Upper lobe of left lung (tissue), 4 donors: ENCODE results near the gene KCNIP4.

ENCODE experiments used
- EP300 ChIP-seq, 4 donors: sonication (generic); formaldehyde crosslinking; IDR thresholded peaks; one replicate each; pipeline ENCODE4 v1.5.1; 2017; ENCODE audit warnings: antibody characterized with exemption in 4 of 4, control low read depth in 2 of 4
- POLR2A ChIP-seq, 4 donors: fragments of 450-650 bp; IDR thresholded peaks; one replicate each; pipeline ENCODE4 v1.5.1; 2016 to 2017; ENCODE audit warnings: antibody characterized with exemption in 4 of 4, mild to moderate bottlenecking in 2 of 4
- POLR2AphosphoS5 ChIP-seq, 2 donors: sonication (generic); formaldehyde crosslinking; IDR thresholded peaks; one replicate each; pipeline ENCODE4 v1.5.1; 2017; ENCODE audit warnings: antibody characterized with exemption in 2 of 2
- TF ChIP-seq, protein P1 (sequence below), 6 experiments: fragments of 450-650 bp in 4 of 6; fragments of 200-600 bp in 2 of 6; sonication (generic) in 2 of 6; IDR thresholded peaks; one replicate each; pipeline ENCODE4 v1.5.1; 2016 to 2019; ENCODE audit warnings: antibody characterized with exemption in 6 of 6

GRCh38 chr4:21900211-21900610 lies 48.4 kb downstream of the KCNIP4 start:
- TF ChIP-seq, protein P1, sequence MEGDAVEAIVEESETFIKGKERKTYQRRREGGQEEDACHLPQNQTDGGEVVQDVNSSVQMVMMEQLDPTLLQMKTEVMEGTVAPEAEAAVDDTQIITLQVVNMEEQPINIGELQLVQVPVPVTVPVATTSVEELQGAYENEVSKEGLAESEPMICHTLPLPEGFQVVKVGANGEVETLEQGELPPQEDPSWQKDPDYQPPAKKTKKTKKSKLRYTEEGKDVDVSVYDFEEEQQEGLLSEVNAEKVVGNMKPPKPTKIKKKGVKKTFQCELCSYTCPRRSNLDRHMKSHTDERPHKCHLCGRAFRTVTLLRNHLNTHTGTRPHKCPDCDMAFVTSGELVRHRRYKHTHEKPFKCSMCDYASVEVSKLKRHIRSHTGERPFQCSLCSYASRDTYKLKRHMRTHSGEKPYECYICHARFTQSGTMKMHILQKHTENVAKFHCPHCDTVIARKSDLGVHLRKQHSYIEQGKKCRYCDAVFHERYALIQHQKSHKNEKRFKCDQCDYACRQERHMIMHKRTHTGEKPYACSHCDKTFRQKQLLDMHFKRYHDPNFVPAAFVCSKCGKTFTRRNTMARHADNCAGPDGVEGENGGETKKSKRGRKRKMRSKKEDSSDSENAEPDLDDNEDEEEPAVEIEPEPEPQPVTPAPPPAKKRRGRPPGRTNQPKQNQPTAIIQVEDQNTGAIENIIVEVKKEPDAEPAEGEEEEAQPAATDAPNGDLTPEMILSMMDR (IDR thresholded peaks at IDR 0.05): no peak
- TF ChIP-seq EP300 (IDR thresholded peaks at IDR 0.05) (no peak), POLR2AphosphoS5 (IDR thresholded peaks at IDR 0.05) (no peak), POLR2A (IDR thresholded peaks at IDR 0.05) (no peak)
